ENCODE measurements around the gene RAP1A.

- TF ChIP-seq TEAD4 (IDR thresholded peaks at IDR 0.05; ENCODE audit: borderline replicate concordance, insufficient read depth): no peak
- TF ChIP-seq POLR2AphosphoS5 (IDR thresholded peaks at IDR 0.05; ENCODE audit: low read depth, low read length): no peak
These were observed 120.6 kb downstream of the RAP1A start for GRCh38 chr1:111739925-111740765.
